GM18519 (cell line): Measurements from ENCODE around the gene PLCH2.
"Not testable (repeated sequence)": the region's sequence is repeated elsewhere in the genome, so short reads cannot be mapped to it uniquely, and the experiment has no call there.

ENCODE experiments used
- ATAC-seq: cut with Tn5 transposase; IDR thresholded peaks from one replicate; pipeline ENCODE4 v1.9.1; 2021; ENCODE audit warnings: mild to moderate bottlenecking, moderate library complexity; ENCODE audit not compliant: unreplicated experiment, low FRiP score

PLCH2 gene

GRCh38 chr1:2553076-2553475, 77.0 kb downstream of the PLCH2 start:
- ATAC-seq, result not testable (repeated sequence)

- no peak for ATAC-seq
Measured at GRCh38 chr1:2553871-2554620, 78.0 kb downstream of the PLCH2 start.

DNA sequence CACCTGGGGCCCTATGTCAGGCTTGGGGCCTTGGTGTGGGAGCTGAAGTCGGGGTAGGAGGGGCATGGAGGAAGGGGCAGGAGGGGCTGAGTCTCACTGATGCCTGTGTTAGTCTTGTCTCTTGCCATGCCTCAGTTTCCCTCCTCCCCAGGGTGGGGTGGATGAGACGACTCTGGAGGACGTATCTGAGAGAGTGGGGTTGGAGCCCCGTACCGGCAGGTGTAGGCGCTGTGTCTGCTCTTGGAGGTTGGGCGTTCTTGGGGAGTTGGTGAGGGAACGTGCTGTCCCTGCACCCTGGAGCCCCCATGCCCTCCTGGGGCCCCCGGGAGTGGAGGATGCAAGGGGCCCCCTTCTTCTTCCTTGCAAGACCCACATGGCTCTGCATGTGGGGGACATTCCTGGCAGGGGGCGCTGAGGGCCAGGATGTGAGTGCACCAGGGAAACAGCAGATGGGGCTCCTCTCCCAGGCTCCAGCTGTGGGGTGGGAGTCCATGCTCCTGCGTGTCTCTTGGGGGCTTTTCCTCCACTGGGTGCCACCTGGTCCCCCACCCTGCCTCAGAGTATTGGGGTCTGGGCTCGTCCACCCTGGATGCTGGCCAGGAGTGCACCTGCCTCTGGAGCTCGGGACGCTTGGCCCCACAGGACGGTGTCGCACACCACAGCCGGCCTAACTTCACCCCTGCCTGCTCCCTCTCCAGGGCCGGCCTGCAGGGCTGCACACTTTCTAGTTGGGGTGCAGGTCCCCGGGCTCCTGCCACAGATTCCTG, 78.7 kb downstream of the PLCH2 start:
- ATAC-seq, result no peak
